ENCODE measurements around the gene PLAU. TPM values are rescaled to one million over a fixed set of nuclear protein-coding genes. Genes with fewer than 3 reads are reported as not detected.

Gene PLAU
- total and polyA plus RNA-seq, 10 of the 15 experiments (the other 5 are each of a cell fraction or from before 2014, with no cell fraction given) = 2.5 to 20.9 (median 11.5) TPM

GRCh38 chr10:73911553-73912004, 647 bp downstream of the PLAU start:
- no peak overlapping the region for H2AFZ ChIP-seq (ENCODE audit: control insufficient read depth, low read depth, low read length)
- in situ Hi-C loops (cut with MboI) = no loop called here
- peak overlapping the region; percentile 83 for H3K4me2 ChIP-seq (ENCODE audit: control insufficient read depth, insufficient read depth)
- H4K20me1 ChIP-seq (ENCODE audit: control insufficient read depth, insufficient read depth) = 0 out of 2 replicates have a peak, but pooled peaks cover 4% of the 10 kb centered on the region
- H3K79me2 ChIP-seq (ENCODE audit: control insufficient read depth, insufficient read depth, low read length) = no peaks in the 10 kb centered on the region
- H3K4me1 ChIP-seq (ENCODE audit: control insufficient read depth, insufficient read depth, low read length) = peaks cover 18% of the 10 kb centered on the region
- SMC1A ChIA-PET (ENCODE audit: uncharacterized antibody, unreplicated experiment) = interaction anchor here (1.5 to 4.6 kb wide), 2 partner anchors 13 to 29 kb away, joined by 3 to 21 read pairs; no protein-coding TSS in a partner anchor
- intact Hi-C loops (cut with micrococcal nuclease; ENCODE audit: unreplicated experiment) = loop anchor here (2.0 kb wide), 1 partner anchor 25 kb away; no protein-coding TSS in a partner anchor
- POLR2A ChIA-PET = interaction anchor here (0.8 to 1.8 kb wide), 3 partner anchors 21 to 32 kb away, joined by 3 to 7 read pairs (median 5); no protein-coding TSS in a partner anchor
- peaks cover 0 to 7% of the 10 kb centered on the region in 2 experiments; a peak in 3 of 4 replicates for H3K27me3 ChIP-seq (replicated peaks in 1 of 2; ENCODE audit: control insufficient read depth in 2 of 2, insufficient read depth in 2 of 2, low read length in 1 of 2)
- CTCF ChIA-PET = interaction anchor here (1.0 to 7.1 kb wide), 5 partner anchors 13 to 45 kb away, joined by 4 to 40 read pairs (median 12); no protein-coding TSS in a partner anchor
- RAD21 ChIA-PET (ENCODE audit: unreplicated experiment) = interaction anchor here (1.6 to 5.4 kb wide), 5 partner anchors 17 to 147 kb away, joined by 3 to 54 read pairs (median 7); no protein-coding TSS in a partner anchor
- no peaks in the 10 kb centered on the region for H3K36me3 ChIP-seq (ENCODE audit: control insufficient read depth in 2 of 2, insufficient read depth in 2 of 2, low read length in 1 of 2)
- no peak overlapping the region for H3K27ac ChIP-seq (ENCODE audit: control insufficient read depth, insufficient read depth)
- H3K9me3 ChIP-seq (replicated peaks; ENCODE audit: control insufficient read depth, insufficient read depth, low read length) = no peaks in the 10 kb centered on the region
- peak overlapping the region; percentile 74 for H3K4me3 ChIP-seq
- FAIRE-seq = no peak
- 10% methylated on average over 14 of the region's 14 CpGs for WGBS (ENCODE audit: insufficient coverage, insufficient replicate concordance, low lambda C conversion rate, missing lambda C conversion rate)
- peak; percentile 0; the same call in 1 of the 3 replicates for ATAC-seq
- DNase-seq (ENCODE audit: low read depth, low spot score) = no peak
- BruUV-seq (replicated peaks) = no TSS peak
- H3K9ac ChIP-seq (ENCODE audit: control insufficient read depth, insufficient read depth, low read length) = no peak overlapping the region
- TF ChIP-seq GABPA (IDR thresholded peaks at IDR 0.05; ENCODE audit: low read depth) (no peak), SMAD5 (IDR thresholded peaks at IDR 0.05; ENCODE audit: low read depth) (no peak), TAF1 (IDR thresholded peaks at IDR 0.05; ENCODE audit: borderline replicate concordance, low read depth, low read length) (no peak), ZNF217 (IDR thresholded peaks at IDR 0.05) (no peak), HDAC6 (IDR thresholded peaks at IDR 0.05; ENCODE audit: unreplicated experiment) (peak; percentile 86), HDAC2 (IDR thresholded peaks at IDR 0.05) (0 out of 2 replicates have a peak, but pooled peaks have one; percentile 72), CHD1 (IDR thresholded peaks at IDR 0.05; ENCODE audit: low read depth, low read length) (no peak), MEF2B (IDR thresholded peaks at IDR 0.05; ENCODE audit: partially characterized antibody, poor library complexity, severe bottlenecking) (no peak), CBX5 (IDR thresholded peaks at IDR 0.05; ENCODE audit: low read depth) (no peak), FOXM1 (IDR thresholded peaks at IDR 0.05; ENCODE audit: low read depth, low read length) (no peak), HCFC1 (IDR thresholded peaks at IDR 0.05; ENCODE audit: low read length) (no peak), USF2 (IDR thresholded peaks at IDR 0.05; ENCODE audit: borderline replicate concordance, low read depth, low read length) (no peak), NFYB (IDR thresholded peaks at IDR 0.05; ENCODE audit: insufficient read depth, low read depth, low read length) (no peak)
- TF ChIP-seq, protein P1, sequence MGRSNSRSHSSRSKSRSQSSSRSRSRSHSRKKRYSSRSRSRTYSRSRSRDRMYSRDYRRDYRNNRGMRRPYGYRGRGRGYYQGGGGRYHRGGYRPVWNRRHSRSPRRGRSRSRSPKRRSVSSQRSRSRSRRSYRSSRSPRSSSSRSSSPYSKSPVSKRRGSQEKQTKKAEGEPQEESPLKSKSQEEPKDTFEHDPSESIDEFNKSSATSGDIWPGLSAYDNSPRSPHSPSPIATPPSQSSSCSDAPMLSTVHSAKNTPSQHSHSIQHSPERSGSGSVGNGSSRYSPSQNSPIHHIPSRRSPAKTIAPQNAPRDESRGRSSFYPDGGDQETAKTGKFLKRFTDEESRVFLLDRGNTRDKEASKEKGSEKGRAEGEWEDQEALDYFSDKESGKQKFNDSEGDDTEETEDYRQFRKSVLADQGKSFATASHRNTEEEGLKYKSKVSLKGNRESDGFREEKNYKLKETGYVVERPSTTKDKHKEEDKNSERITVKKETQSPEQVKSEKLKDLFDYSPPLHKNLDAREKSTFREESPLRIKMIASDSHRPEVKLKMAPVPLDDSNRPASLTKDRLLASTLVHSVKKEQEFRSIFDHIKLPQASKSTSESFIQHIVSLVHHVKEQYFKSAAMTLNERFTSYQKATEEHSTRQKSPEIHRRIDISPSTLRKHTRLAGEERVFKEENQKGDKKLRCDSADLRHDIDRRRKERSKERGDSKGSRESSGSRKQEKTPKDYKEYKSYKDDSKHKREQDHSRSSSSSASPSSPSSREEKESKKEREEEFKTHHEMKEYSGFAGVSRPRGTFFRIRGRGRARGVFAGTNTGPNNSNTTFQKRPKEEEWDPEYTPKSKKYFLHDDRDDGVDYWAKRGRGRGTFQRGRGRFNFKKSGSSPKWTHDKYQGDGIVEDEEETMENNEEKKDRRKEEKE (IDR thresholded peaks at IDR 0.05) = no peak
- TF ChIP-seq, protein P2, sequence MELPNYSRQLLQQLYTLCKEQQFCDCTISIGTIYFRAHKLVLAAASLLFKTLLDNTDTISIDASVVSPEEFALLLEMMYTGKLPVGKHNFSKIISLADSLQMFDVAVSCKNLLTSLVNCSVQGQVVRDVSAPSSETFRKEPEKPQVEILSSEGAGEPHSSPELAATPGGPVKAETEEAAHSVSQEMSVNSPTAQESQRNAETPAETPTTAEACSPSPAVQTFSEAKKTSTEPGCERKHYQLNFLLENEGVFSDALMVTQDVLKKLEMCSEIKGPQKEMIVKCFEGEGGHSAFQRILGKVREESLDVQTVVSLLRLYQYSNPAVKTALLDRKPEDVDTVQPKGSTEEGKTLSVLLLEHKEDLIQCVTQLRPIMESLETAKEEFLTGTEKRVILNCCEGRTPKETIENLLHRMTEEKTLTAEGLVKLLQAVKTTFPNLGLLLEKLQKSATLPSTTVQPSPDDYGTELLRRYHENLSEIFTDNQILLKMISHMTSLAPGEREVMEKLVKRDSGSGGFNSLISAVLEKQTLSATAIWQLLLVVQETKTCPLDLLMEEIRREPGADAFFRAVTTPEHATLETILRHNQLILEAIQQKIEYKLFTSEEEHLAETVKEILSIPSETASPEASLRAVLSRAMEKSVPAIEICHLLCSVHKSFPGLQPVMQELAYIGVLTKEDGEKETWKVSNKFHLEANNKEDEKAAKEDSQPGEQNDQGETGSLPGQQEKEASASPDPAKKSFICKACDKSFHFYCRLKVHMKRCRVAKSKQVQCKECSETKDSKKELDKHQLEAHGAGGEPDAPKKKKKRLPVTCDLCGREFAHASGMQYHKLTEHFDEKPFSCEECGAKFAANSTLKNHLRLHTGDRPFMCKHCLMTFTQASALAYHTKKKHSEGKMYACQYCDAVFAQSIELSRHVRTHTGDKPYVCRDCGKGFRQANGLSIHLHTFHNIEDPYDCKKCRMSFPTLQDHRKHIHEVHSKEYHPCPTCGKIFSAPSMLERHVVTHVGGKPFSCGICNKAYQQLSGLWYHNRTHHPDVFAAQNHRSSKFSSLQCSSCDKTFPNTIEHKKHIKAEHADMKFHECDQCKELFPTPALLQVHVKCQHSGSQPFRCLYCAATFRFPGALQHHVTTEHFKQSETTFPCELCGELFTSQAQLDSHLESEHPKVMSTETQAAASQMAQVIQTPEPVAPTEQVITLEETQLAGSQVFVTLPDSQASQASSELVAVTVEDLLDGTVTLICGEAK (IDR thresholded peaks at IDR 0.05; ENCODE audit: borderline replicate concordance) = no peak

All from GM12878 (cell line).